ENCODE data around the gene TMBIM1.
A peak's percentile ranks its signal among the peaks of the same experiment; 100 is the strongest.

Gene TMBIM1

GRCh38 chr2:218253232-218253625 is 39.1 kb downstream of the TMBIM1 start:
- DNase-seq, result no peak

DNA sequence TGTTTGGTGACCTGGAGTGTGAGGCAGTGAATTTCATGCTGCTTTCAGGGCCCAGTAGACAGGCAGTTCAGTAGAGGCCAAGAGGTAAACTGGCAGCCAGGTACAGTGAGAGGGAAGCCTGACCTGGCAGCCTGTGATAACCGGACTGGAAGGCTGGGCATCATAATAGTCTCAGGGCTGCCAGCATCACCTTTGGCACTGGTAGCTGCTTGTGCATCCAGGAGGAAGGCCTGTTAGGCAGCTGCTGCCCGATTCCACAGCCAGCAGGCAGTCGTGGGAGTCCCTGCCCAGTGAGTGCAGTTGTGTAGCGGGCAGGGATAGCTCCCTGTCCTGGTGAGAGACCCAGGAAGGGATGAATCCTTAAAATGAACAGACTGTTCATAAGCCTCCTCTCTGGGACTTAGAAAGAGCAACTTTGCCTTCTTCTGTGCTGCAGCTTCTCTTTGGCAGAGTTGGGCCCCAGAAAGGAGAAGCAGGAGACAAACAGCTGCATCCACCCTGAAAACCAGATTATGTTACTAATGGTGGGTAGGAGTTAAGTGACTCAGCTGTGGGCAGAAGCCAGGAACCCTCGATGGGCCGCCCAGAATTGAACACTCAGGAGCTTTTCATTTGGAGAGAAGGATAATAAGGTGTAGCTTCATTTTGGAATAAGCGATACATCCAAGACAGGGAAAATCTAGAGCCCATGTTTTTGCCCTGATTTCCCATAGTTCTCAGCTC is 39.6 kb downstream of the TMBIM1 start:
- DNase-seq, result no peak

GRCh38 chr2:218249691-218250090 is 42.6 kb downstream of the TMBIM1 start:
- no peak for DNase-seq

DNA sequence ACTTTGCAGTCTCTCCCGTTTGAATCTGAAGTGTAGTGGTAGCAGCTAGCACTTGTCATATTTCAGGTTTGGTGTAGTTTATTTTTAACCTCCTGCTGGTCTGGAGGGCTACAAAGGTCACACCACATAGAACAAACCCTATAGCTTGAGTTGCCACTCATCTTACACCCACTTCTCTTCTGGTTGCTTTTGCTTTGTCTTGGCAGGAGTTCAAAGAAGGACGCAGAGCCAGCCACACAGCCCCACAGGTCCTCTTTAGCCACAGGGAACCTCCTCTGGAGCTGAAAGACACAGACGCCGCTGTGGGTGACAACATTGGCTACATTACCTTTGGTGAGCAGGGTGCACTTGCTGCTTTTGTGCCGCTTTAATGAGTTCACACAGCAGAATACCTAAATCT is 47.1 kb downstream of the TMBIM1 start:
- DNase-seq, result no peak

- DNase-seq, result no peak
Observed at GRCh38 chr2:218244665-218245064, 47.6 kb downstream of the TMBIM1 start.

DNA sequence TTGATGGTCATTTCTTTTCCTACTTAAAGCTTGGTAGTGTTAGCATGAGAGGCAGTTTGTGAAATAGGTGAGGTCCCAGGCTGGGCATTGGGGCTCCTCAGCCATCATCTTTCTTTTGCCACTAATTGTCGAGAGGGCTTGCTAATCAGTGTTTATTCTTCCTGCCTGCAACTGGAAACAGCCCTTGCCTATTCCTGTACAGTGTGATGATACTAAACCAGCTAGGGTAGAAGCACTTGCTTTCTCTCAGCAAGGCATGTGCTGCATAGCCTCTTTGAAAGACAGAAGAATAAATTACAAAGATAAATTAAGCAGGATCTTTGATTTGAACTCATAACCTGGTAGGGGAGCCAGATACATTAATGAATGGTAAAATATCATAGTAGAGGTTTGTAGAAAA is 48.1 kb downstream of the TMBIM1 start:
- DNase-seq, result no peak

DNA sequence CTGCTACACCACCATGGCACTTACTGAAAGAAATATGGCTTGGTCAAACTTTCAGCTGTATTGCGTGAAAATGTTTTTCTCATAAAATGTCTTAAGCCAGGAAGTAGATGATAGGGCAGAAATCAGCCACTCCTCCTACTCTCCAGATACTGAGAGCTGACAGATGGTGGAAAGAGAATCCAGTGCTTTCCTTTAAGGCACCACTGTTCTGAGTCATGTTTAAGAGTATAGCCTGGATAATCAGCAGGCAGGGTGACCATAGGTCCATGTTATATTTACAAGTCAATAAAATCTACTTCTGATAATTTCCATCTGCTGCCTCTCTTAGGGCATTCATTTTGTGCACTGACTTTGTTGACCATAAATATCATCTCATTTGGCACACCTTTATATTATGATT is 53.4 kb downstream of the TMBIM1 start:
- no peak for DNase-seq

DNA sequence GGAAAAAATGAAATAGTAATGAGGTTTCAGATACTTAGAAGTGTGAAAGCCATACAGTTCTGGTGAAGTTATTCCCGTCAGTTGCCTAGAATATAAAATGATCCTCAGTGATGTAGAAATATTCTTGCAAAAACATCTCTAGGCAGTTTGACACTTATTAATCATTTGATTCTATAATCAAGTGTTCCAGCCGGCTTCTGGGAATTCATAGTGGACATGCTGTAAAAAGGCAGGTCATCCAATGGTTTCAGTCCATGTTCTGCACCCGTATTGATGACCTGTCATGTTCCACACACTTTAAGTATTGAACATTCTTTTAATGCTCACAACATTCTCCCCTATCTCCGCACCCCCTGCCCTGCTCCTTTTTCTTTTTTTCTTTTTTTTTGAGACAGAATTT is 55.5 kb downstream of the TMBIM1 start:
- DNase-seq, result no peak

DNA sequence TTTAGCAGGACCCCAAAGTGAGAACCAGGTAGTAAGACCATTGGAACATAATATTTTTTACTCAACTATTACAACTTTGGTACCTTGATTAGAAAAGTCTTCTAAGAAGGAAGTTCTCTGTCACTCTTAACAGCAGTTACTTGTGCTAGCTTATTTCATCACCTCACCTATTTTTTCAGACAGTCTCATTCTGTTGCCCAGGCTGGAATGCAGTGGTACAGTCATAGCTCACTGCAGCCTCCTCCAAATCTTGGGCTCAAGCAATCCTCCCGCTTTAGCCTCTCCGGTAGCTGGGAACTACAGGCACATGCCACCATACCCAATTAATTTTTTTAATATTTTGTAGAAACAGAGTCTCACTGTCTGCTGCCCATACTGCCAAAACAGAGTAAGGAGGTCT is 57.3 kb downstream of the TMBIM1 start:
- no peak for DNase-seq

- no peak for DNase-seq
Observed at GRCh38 chr2:218234521-218234920, 57.8 kb downstream of the TMBIM1 start.

- DNase-seq, result no peak
Observed at GRCh38 chr2:218233543-218233942, 58.8 kb downstream of the TMBIM1 start.

- peak; percentile 29 for DNase-seq
Observed at GRCh38 chr2:218230882-218231281, 61.4 kb downstream of the TMBIM1 start.

DNA sequence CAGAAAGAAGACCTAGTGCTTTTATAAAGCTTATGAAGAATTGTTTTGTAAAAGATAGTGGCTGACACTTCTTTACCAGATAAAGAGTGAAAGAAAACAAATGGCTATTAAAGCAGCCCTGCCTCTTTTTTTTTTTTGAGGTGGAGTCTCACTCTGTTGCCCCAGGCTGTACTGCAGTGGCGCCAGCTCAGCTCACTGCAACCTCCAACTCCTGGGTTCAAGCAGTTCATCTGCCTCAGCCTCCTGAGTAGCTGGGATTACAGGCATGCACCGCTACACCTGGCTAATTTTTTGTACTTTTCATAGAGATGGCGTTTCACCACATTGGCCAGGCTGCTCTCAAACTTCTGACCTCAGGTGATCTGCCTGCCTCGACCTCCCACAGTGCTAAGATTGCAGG is 62.5 kb downstream of the TMBIM1 start:
- DNase-seq, result peak; percentile 44

DNA sequence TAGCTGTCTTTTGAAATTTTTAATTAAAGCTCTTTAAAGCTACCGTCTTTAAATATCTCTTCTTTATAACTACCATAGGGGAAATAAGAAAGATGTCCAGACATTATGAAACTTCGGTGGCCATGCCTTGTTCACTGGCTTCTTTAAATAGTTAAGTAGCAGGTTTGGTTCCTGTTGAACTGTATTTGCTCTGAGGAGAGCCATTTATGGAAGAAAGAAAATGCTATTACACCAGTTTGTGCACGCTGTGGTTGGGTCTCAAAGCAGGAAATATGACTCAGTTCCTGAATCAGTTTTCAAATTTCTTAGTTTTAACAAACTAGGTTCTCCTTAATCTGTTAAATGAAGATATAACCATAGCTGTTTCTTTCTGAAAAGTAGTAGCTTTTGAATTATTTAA is 63.1 kb downstream of the TMBIM1 start:
- DNase-seq, result peak; percentile 60

DNA sequence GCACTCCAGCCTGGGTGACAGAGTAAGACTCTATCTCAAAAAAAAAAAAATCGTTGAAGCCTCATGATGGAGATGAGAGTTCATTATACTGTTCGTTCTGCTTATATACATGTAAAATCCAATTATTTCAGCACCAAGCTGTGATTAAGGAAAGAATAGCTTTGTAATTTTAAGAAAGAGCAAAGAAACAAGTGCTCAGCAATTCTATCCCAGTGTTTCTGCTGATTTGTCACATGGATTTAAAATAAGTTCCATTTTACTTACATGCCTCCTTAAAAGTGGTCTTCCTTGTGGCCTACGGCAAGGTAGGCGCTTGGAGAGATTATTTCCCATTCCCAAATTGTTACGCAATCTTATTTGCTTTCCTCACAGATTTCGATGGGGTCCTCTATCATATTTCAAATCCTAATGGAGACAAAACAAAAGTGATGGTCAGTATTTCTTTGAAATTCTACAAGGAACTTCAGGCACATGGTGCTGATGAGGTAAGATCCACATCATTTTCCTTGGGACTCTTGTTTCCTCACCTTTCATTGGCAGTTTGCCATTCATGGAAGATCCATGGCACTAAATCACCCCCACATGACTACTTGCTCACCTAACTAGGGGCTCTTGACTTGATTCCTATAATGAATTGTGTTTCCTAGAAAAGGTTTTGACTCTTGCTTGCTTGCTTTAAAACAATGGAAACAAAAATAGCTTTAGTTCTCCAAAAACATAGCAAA is 63.8 kb downstream of the TMBIM1 start:
- no peak for DNase-seq

DNA sequence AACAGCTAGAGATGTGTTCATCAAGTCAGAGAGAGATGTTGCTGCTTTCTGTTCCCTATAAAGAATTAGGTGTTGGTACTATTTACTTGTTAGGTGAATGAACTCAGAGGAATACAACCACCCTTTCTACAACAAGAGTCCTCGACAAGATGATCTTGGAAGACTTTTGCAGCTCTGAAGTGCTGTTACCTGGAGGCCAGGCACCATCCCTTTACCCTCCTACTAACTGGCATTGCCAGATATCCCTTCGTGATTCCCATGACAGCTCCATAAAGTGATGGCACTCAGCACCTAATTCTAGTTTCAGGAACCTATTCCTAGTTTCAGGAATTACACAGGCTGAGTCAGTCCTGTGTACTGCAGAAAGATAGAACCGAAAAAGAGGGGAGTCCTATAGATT is 65.4 kb downstream of the TMBIM1 start:
- DNase-seq, result no peak
